BE2C (cell line): ENCODE data around the gene POLR2J. TPM values are rescaled to one million over a fixed set of nuclear protein-coding genes. Genes with fewer than 3 reads are reported as not detected.
"Not testable (repeated sequence)": the region's sequence is repeated elsewhere in the genome, so short reads cannot be mapped to it uniquely, and the experiment has no call there.

Experiments
- DNase-seq: peaks from one replicate; pipeline ENCODE4 v3.0.0-alpha.2; 2020
- H3K27me3 ChIP-seq: fragments of 250-450 bp; sonication (Bioruptor Pico); 2 replicates; pipeline ENCODE4 v1.5.1; 2020; ENCODE audit warnings: mild to moderate bottlenecking
- H3K36me3 ChIP-seq: fragments of 250-450 bp; sonication (Bioruptor Pico); 2 replicates; pipeline ENCODE4 v1.5.1; 2020; ENCODE audit warnings: mild to moderate bottlenecking
- H3K4me1 ChIP-seq: fragments of 250-450 bp; sonication (Bioruptor Pico); 2 replicates; pipeline ENCODE4 v1.5.1; 2020
- H3K4me3 ChIP-seq: 2 replicates; pipeline ENCODE4 v1.5.1; 2011; ENCODE audit warnings: low read depth, low read length
- H3K9me3 ChIP-seq: fragments of 250-450 bp; sonication (Bioruptor Pico); 2 replicates; pipeline ENCODE4 v1.5.1; 2020
- polyA plus RNA-seq: library from polyadenylated mRNA; unstranded; fragments of >200 nt; gene quantifications from one replicate; pipeline ENCODE4 v1.2.1, GENCODE V29; 2012; ENCODE audit warnings: low read depth, missing spikeins; ENCODE audit not compliant: insufficient read length, insufficient read depth
- TF ChIP-seq, protein P1 (sequence below): IDR thresholded peaks from 2 replicates; pipeline ENCODE4 v1.5.1; 2012; ENCODE audit warnings: mild to moderate bottlenecking, low read depth, low read length

Gene POLR2J
- polyA plus RNA-seq = 125 TPM

DNA sequence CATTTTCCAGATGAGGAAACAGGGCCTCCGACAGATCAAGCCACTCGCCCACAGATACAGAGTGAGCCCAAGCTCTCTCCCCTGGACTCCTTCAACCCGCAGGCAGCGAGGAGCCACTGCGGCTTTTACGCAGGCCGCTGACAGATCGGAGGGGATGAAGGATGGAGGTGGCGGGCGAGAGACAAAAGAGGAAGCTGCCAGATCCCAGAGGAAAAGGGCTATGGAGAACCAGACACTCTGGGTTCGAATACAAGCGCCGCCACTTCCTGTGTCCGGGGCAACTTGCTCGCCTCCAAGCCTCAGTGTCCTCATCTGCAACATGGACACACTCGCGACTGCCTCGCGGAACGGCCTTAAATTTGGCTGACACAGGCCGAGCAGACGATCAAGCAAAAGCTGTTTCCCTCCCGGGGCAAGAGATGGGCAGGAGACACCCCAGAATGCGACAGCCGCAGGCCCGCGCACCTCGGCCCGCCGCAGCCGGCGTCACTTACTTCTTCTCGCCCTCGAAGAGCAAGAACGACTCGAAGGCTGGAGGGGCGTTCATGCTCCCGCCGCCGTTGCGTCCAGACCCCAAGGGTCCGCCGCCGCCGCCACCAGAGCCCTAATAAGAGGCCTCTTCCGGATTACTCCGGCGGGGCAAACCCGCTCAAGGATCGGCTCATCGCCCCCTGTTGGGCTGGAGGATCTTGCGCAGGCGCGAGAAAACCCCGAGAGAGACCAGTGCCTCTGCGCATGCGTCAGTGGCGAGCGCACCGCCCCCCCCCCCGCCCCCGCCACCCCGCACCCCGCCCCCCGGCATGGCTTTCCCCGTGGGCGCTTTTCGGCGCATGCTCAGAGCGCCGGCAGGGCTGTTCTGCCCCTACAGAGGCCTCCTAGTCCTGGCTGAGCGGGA is at the start of gene POLR2J:
Gene POLR2J (minus strand): TSS at position 609 of the 895 bp plus-strand sequence. CDS start 62 bp downstream, at position 547.
- H3K4me3 ChIP-seq = peak within 1 kb of the TSS; percentile 46
- H3K36me3 ChIP-seq, H3K9me3 ChIP-seq, H3K27me3 ChIP-seq, H3K4me1 ChIP-seq: not testable (repeated sequence)
- DNase-seq = peak; percentile 85
- TF ChIP-seq, protein P1, sequence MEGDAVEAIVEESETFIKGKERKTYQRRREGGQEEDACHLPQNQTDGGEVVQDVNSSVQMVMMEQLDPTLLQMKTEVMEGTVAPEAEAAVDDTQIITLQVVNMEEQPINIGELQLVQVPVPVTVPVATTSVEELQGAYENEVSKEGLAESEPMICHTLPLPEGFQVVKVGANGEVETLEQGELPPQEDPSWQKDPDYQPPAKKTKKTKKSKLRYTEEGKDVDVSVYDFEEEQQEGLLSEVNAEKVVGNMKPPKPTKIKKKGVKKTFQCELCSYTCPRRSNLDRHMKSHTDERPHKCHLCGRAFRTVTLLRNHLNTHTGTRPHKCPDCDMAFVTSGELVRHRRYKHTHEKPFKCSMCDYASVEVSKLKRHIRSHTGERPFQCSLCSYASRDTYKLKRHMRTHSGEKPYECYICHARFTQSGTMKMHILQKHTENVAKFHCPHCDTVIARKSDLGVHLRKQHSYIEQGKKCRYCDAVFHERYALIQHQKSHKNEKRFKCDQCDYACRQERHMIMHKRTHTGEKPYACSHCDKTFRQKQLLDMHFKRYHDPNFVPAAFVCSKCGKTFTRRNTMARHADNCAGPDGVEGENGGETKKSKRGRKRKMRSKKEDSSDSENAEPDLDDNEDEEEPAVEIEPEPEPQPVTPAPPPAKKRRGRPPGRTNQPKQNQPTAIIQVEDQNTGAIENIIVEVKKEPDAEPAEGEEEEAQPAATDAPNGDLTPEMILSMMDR = peak; percentile 25

DNA sequence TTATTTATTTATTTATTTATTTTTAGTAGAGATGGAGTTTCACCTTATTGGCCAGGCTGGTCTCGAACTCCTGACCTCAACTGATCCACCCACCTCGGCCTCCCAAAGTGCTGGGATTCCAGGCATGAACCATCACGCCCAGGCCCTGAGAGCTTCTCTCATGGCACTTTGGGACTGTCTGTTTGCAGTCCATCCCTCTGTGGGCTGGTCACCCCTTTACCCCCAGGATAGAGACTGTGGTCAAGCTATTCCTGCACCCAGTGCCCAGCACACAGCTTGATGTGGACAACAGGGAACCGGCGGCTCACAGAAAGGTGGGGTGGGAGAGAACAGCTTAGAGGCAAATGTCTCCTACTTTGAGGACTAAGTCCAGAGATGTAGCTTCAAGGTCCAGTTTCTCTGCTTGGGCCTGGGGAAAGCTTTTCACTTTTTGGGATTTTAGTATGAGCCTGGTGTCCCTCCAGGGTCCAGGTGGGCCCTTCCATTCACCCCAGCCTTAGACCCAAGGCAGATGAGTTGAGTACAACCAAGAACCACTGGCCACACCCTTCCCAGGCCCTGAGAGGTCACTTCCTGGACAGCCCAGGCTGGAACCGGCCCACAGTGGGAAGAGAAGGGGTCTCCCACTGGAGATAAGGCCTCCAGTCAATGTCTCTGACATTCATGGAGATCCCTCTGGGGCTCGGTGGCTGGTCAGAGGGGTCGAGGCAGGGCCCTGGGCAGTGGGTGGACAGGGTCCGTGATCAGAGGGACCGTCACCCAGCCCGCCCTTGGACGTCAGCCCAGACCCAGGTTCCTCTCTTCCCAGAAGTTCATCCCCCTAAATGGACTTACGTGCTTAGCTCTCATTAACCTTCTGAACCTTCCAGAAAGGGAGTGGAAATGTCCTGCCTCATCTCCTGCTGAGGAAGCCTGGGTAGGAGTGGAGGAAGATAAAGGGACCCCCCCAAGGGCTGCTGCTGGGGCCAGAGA is 49.4 kb upstream of the POLR2J start:
- not testable (repeated sequence) for H3K4me1 ChIP-seq, H3K4me3 ChIP-seq, H3K36me3 ChIP-seq, H3K27me3 ChIP-seq, DNase-seq, H3K9me3 ChIP-seq

DNA sequence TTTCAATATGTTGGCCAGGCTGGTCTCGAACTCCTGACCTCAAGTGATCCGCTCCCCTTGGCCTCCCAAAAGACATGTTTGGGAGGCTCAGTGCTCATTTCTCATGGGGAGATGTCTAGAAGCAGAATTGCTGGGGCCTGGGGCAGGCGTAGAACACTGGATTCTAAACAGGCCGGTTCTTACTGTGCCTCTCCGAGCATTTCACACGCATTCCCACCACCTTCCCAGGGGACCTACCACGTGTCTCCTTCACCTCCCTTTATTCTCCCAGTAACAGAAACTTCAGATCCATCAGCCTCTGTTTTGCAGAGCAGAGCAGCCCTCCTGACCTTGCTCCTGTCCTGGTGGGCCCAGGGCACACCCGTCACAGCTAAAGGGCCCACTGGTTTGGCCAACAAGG is 48.5 kb upstream of the POLR2J start:
- H3K27me3 ChIP-seq, DNase-seq, H3K9me3 ChIP-seq, H3K4me3 ChIP-seq, H3K4me1 ChIP-seq, H3K36me3 ChIP-seq: not testable (repeated sequence)

DNA sequence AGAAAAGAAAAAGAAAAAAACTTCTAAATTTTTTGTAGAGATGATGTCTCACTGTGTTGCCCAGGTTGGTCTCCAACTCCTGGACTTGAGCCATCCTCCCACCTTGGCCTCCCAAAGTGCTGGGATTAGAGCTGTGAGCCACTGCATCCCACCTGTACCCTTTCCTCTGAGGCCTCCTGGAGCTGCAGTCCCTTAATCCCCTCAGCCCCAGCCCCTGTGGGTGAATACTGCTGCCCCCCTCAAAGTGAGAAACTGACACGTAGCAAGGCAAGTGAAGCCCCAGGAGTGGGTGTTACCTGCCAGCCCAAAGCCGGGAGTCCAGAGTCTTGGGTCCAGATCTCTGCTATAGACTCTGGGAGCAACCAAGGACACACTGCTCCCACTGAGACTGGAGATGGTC is 46.1 kb upstream of the POLR2J start:
- H3K27me3 ChIP-seq, H3K4me1 ChIP-seq, DNase-seq, H3K36me3 ChIP-seq, H3K4me3 ChIP-seq, H3K9me3 ChIP-seq: not testable (repeated sequence)

DNA sequence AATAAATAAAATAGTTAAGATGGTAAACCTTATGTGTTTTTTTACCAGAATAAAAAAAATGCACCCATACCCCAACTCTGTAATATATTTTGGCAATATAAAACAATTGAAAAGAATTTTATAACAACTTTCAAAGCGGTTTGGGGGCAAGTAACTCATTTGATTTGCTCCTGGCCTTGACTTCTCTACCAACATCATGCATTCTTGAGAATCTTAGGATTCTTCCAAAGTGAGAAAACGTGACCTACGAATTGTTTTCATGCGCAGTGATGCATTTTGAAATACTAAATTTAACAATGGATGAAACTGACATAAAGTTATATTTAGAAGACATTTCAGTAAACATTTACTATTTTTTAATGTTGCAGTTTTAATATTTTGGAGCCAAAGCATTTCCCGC is 42.1 kb upstream of the POLR2J start:
- not testable (repeated sequence) for H3K4me1 ChIP-seq, H3K9me3 ChIP-seq, H3K4me3 ChIP-seq, H3K36me3 ChIP-seq, DNase-seq, H3K27me3 ChIP-seq

DNA sequence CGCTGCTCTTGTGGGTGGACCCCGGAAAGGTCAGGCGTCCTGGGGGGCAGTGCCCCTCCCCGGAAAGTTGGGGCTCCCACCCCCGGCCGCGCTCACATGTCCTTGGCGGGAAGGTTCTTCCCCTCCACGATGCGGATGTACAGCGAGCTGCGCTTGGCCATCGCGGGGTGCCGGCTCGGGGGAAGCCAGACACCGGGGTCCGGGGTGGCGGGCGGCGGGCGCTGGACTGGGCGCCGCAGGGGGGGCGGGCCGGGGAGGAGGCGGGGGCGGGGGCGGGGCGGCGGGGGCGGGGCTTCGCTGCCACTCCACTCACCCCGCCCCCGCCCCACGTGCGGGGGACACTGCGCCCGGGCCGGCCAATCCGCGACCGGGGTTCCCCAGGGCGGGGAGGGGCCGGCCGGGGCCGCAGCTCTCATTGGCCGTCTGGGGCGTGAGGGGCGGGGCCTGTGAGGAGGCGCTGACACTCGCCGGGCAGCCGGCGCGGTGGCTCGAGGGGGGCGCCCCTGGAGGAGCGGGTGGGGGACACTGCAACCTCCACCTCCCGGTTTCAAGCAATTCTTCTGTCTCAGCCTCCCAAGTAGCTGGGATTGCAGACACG is 38.9 kb upstream of the POLR2J start, which contains the start of gene RASA4B:
Gene RASA4B (minus strand): TSS at position 228 of the 598 bp plus-strand sequence. CDS start 67 bp downstream, at position 161.
- not testable (repeated sequence) for H3K4me1 ChIP-seq, H3K9me3 ChIP-seq, H3K36me3 ChIP-seq, DNase-seq, H3K27me3 ChIP-seq, H3K4me3 ChIP-seq

DNA sequence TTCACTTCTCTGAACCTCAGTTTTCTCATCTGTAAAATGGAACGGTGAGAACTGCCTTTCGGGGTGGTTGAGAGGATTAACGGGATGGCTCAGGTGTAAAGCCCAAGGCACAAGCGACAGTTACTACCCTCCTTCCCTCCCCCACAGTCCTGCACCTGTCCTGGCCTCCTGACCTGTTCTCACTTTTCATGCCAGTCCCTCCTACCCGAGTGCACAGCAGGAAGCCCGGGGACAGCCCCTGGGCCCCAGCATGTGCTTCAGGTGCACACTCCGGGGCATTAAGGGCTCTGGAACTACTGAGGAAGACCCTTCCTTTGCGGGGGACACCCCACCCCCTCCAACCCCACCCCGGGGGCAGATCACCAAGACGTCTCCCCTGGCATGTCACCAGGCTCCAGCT is 38.2 kb upstream of the POLR2J start:
- H3K4me1 ChIP-seq, H3K36me3 ChIP-seq, DNase-seq, H3K27me3 ChIP-seq, H3K9me3 ChIP-seq, H3K4me3 ChIP-seq: not testable (repeated sequence)

DNA sequence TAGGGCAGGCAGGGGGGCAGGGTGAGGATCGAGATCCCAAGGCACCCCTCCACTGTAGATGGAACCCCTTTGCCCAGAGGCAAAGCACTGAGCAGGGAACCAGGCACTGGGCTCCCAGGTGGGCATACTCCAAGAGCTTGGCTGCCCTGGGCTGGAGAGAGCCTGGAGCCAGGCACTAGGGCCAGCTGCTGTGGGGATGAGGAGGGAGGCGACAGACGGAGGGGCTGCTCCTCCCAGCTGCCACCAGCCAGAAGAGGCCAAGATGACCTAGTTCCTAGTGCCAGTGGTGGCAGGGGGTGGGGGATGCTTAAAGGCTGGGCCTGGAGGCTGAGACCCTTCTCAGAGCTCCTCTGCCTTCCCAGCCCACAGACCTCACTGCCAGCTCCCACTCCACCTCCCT is 37.2 kb upstream of the POLR2J start:
- H3K9me3 ChIP-seq, H3K27me3 ChIP-seq, H3K4me1 ChIP-seq, H3K4me3 ChIP-seq, DNase-seq, H3K36me3 ChIP-seq: not testable (repeated sequence)

DNA sequence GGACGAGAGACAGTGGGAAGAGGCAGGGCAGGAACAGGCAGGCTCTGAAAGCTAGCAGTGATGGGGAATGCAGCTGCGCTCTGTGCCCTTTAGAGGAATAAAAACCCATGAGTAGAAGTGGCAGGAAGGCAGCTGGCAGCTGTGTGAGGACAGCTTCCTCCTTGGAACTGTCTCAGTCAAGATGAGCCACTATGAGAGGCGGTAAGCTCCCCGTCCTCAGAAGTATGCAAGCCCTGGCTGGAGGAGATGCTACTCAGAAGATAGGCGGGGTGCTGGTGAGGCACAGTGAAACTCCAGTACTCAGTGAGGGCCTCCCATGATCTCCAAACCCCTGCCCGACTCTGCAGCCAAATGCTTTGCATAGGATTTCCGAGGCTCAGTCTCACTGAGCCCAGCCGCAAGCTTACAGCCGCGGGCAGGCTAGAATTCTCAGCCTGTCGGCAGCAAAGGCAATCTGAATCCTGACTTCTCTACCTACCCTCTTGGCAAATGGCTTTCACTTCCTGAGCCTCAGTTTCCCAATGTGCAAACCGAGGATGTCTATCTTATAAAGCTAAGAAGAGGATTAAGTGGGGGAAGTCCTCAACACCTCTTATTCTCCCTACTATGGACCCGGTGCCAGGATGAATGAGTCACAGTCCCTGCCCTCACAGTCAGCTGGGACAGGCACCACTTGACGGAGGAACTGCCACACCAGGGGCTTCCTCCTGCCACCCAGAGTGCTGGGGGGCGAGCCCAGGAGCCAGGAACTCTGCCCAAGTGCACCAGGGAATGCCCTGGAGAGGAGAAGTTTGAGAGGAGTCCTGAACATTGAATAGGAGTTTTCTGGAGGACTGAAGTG is 36.4 kb upstream of the POLR2J start:
- H3K4me3 ChIP-seq, H3K4me1 ChIP-seq, H3K27me3 ChIP-seq, H3K36me3 ChIP-seq, H3K9me3 ChIP-seq, DNase-seq: not testable (repeated sequence)

DNA sequence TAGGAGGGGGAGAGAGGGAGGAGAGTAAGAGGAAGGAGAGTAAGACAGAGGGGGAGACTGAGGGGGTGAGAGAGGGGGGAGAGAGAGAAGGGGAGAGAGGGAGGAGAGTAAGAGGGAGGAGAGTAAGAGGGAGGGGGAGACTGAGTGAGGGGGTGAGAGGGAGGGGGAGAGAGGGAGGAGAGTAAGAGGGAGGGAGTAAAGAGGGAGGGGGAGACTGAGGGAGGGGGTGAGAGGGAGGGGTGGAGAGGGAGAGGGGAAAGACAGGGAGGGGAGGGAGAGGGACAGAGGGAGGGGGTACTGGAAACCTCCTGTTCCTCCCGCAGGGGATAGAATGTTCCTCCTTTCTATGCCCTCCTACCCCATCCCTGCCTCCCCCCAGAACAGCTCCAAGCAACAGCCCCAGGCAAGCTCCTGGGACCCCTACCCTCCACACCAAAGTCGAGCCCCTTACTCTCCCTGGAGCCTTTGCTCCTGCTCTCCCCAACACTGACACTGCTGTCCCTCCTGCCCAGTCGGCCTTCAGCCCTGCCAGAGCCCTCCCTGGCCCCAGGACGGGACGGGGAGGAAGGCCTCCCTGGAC is 34.0 kb upstream of the POLR2J start:
- peak; percentile 5 for DNase-seq
- H3K4me3 ChIP-seq, H3K27me3 ChIP-seq, H3K36me3 ChIP-seq, H3K9me3 ChIP-seq, H3K4me1 ChIP-seq: not testable (repeated sequence)

DNA sequence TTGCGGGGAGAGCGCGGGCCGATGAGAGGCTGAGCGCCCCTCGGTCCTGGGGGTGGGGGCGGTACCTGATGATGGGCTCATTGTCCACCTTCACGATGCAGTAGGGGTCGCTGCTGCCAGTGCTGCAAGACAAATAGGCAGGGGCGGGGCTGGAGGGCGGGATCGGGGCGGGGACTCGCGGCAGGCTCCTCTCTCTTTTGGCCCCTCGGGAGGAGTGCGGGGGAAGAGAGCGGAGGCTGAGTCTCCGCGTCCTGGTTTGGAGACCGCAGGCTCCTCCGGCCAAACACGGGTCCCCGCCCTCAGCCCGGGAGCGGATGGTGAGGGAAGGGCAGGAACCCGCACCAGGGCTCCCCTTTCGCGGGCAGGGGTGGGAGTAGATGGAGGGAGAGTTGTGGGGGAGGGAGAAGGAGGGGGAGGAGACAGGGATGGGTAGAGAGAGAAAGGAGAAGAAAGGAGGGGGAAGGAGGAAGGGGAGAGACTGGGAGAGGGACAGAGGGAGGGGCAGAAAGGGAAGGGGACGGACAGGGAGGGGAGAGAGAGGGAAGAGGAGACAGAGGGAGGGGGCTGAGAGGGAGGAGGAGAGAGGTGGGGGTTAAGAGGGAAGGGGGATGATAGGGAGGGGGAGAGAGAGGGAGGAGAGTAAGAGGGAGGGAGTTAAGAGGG is 33.3 kb upstream of the POLR2J start:
- not testable (repeated sequence) for H3K27me3 ChIP-seq, DNase-seq, H3K4me1 ChIP-seq, H3K4me3 ChIP-seq, H3K9me3 ChIP-seq, H3K36me3 ChIP-seq

DNA sequence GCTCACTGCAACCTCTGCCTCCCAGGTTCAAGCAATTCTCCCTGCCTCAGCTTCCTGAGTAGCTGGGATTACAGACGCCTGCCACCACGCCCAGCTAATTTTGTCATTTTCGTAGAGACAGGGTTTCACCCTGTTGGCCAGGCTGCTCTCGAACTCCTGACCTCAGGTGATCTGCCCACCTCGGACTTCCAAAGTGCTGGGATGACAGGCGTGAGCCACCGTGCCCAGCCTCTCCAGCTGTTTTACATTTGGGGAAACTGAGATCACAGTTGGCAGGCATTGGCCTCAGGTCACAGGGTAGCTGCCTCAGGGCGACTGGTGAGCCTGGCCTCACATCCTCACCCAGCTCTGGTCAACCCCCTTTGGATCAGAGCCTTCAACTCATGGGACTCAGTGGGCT is 31.9 kb upstream of the POLR2J start:
- not testable (repeated sequence) for H3K27me3 ChIP-seq, H3K9me3 ChIP-seq, H3K36me3 ChIP-seq, H3K4me1 ChIP-seq, H3K4me3 ChIP-seq, DNase-seq
